ENCODE measurements around the gene ATXN7. TPM values are rescaled to one million over a fixed set of nuclear protein-coding genes. Genes with fewer than 3 reads are reported as not detected.

Gene ATXN7
- total and polyA plus RNA-seq, 2 donors (not counting 1 experiment from before 2014, with no cell fraction given) = 6.3 to 11.1 TPM

DNA sequence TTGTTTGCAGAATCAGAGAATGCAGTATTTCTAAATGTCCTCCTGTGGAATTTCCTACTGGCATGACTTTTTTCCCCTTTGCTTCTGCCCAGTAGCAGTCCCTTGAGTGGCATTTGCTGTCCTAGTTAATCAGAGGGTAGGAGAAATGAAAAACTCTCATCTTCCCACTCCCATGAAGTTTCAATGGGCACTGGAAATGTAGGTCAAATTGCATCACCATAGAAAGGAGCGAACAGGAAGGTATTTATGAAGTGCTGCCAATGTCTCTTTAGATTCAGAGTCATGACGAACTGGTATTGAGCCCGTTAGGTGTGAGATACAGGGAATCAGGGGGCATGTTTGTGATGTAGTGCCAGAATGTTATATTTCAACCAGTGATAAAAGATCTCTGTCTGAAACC is 23.2 kb downstream of the ATXN7 start:
- no peak for TF ChIP-seq EZH2 (IDR thresholded peaks at IDR 0.05; ENCODE audit: low read length, missing control alignments)
- TF ChIP-seq, protein P1, sequence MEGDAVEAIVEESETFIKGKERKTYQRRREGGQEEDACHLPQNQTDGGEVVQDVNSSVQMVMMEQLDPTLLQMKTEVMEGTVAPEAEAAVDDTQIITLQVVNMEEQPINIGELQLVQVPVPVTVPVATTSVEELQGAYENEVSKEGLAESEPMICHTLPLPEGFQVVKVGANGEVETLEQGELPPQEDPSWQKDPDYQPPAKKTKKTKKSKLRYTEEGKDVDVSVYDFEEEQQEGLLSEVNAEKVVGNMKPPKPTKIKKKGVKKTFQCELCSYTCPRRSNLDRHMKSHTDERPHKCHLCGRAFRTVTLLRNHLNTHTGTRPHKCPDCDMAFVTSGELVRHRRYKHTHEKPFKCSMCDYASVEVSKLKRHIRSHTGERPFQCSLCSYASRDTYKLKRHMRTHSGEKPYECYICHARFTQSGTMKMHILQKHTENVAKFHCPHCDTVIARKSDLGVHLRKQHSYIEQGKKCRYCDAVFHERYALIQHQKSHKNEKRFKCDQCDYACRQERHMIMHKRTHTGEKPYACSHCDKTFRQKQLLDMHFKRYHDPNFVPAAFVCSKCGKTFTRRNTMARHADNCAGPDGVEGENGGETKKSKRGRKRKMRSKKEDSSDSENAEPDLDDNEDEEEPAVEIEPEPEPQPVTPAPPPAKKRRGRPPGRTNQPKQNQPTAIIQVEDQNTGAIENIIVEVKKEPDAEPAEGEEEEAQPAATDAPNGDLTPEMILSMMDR (conservative IDR thresholded peaks at IDR 0.05 in 1 of 2, IDR thresholded peaks at IDR 0.05 in 1 of 2; ENCODE audit: low read depth in 1 of 2, low read length in 2 of 2) = no peak
- peaks cover 2% of the 10 kb centered on the region for H4K20me1 ChIP-seq (ENCODE audit: control insufficient read depth, extremely low read depth, insufficient read depth, low read length)
- no peak overlapping the region for H3K27ac ChIP-seq (ENCODE audit: insufficient read depth, low read length)
- no peaks in the 10 kb centered on the region for H3K36me3 ChIP-seq (ENCODE audit: control insufficient read depth, insufficient read depth, low read length)
- no peaks in the 10 kb centered on the region for H3K9me3 ChIP-seq (ENCODE audit: control insufficient read depth, insufficient read depth, low read depth, low read length)
- no peak overlapping the region for H3K4me3 ChIP-seq (replicated peaks in 1 of 4; ENCODE audit: control extremely low read depth in 1 of 4, insufficient read depth in 1 of 4, low read depth in 3 of 4, low read length in 4 of 4)
- H3K4me1 ChIP-seq (ENCODE audit: control insufficient read depth, extremely low read depth, insufficient read depth, low read length) = no peaks in the 10 kb centered on the region
- H3K27me3 ChIP-seq (ENCODE audit: control insufficient read depth, insufficient read depth, low read length) = no peaks in the 10 kb centered on the region
- no peak overlapping the region for H3K9ac ChIP-seq (ENCODE audit: insufficient read depth, low read length)
- no peak overlapping the region for H2AFZ ChIP-seq (ENCODE audit: low read length)
- H3K4me2 ChIP-seq (ENCODE audit: extremely low read depth, insufficient read depth, low read length) = no peak overlapping the region
- peak in 1 of 2 donors; percentile 21 for DNase-seq (ENCODE audit: low read depth in 2 of 2)
- peaks cover 3% of the 10 kb centered on the region for H3K79me2 ChIP-seq (ENCODE audit: control insufficient read depth, insufficient read depth, low read length)

GRCh38 chr3:63891518-63891917 is 27.9 kb downstream of the ATXN7 start:
- Histone ChIP-seq H3K9me3 (ENCODE audit: control insufficient read depth, insufficient read depth, low read depth, low read length) (no peaks in the 10 kb centered on the region), H3K79me2 (ENCODE audit: control insufficient read depth, insufficient read depth, low read length) (peaks cover 3% of the 10 kb centered on the region), H3K4me3 (replicated peaks in 1 of 4; ENCODE audit: control extremely low read depth in 1 of 4, insufficient read depth in 1 of 4, low read depth in 3 of 4, low read length in 4 of 4) (no peak overlapping the region), H3K27ac (ENCODE audit: insufficient read depth, low read length) (no peak overlapping the region), H2AFZ (ENCODE audit: low read length) (no peak overlapping the region), H3K36me3 (ENCODE audit: control insufficient read depth, insufficient read depth, low read length) (no peaks in the 10 kb centered on the region), H3K4me1 (ENCODE audit: control insufficient read depth, extremely low read depth, insufficient read depth, low read length) (no peaks in the 10 kb centered on the region), H3K27me3 (ENCODE audit: control insufficient read depth, insufficient read depth, low read length) (no peaks in the 10 kb centered on the region), H3K4me2 (ENCODE audit: extremely low read depth, insufficient read depth, low read length) (no peak overlapping the region), H3K9ac (ENCODE audit: insufficient read depth, low read length) (no peak overlapping the region), H4K20me1 (ENCODE audit: control insufficient read depth, extremely low read depth, insufficient read depth, low read length) (peaks cover 2% of the 10 kb centered on the region)
- TF ChIP-seq, protein P1 (conservative IDR thresholded peaks at IDR 0.05 in 1 of 2, IDR thresholded peaks at IDR 0.05 in 1 of 2; ENCODE audit: low read depth in 1 of 2, low read length in 2 of 2) = no peak
- TF ChIP-seq EZH2 (IDR thresholded peaks at IDR 0.05; ENCODE audit: low read length, missing control alignments) = no peak
- DNase-seq (ENCODE audit: low read depth in 2 of 2) = no peak

GRCh38 chr3:63892773-63893352 is 29.2 kb downstream of the ATXN7 start:
- TF ChIP-seq, protein P1 (conservative IDR thresholded peaks at IDR 0.05 in 1 of 2, IDR thresholded peaks at IDR 0.05 in 1 of 2; ENCODE audit: low read depth in 1 of 2, low read length in 2 of 2) = no peak
- TF ChIP-seq EZH2 (IDR thresholded peaks at IDR 0.05; ENCODE audit: low read length, missing control alignments) = no peak
- Histone ChIP-seq H2AFZ (ENCODE audit: low read length) (no peak overlapping the region), H3K9me3 (ENCODE audit: control insufficient read depth, insufficient read depth, low read depth, low read length) (no peaks in the 10 kb centered on the region), H3K79me2 (ENCODE audit: control insufficient read depth, insufficient read depth, low read length) (no peaks in the 10 kb centered on the region), H3K9ac (ENCODE audit: insufficient read depth, low read length) (no peak overlapping the region), H3K4me2 (ENCODE audit: extremely low read depth, insufficient read depth, low read length) (no peak overlapping the region), H3K27ac (ENCODE audit: insufficient read depth, low read length) (no peak overlapping the region), H3K4me1 (ENCODE audit: control insufficient read depth, extremely low read depth, insufficient read depth, low read length) (peaks cover 2% of the 10 kb centered on the region), H3K36me3 (ENCODE audit: control insufficient read depth, insufficient read depth, low read length) (no peaks in the 10 kb centered on the region), H3K4me3 (replicated peaks in 1 of 4; ENCODE audit: control extremely low read depth in 1 of 4, insufficient read depth in 1 of 4, low read depth in 3 of 4, low read length in 4 of 4) (no peak overlapping the region), H4K20me1 (ENCODE audit: control insufficient read depth, extremely low read depth, insufficient read depth, low read length) (peaks cover 2% of the 10 kb centered on the region), H3K27me3 (ENCODE audit: control insufficient read depth, insufficient read depth, low read length) (no peaks in the 10 kb centered on the region)
- no peak for DNase-seq (ENCODE audit: low read depth in 2 of 2)

Measured in fibroblast of lung (primary cell).